ENCODE data around the gene ZSWIM9. TPM values are rescaled to one million over a fixed set of nuclear protein-coding genes. Genes with fewer than 3 reads are reported as not detected.

The ZSWIM9 gene
- total RNA-seq, 1 donor from 2014 or later = 11.7 TPM

DNA sequence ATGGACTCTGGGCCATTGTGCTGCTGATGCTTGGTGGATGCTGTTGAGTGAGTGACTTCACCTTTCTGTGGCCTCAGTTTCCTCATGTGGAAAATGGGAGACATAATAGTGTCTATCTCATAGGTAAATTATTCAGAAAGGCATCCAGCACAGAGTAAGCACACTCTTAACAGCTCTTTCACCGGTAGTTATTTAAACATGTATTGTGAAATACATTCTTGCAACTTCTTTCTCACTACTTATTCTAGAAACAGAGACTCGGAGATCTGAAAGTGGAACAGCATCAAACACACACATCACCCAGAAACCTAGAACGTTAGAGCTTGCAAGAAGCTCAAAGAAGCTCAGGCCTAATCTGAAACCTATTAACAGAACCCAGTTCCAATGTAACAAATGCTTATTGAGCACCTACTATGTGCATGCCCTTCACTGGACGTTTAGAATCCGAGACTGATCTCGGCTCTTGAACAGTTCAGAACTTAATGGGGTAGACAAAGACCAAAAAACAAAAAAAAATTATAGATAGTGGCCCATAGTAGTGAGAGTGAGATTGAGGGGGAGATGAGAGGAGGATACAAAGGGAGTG, 4.1 kb downstream of the ZSWIM9 start:
- TF ChIP-seq, protein P1, sequence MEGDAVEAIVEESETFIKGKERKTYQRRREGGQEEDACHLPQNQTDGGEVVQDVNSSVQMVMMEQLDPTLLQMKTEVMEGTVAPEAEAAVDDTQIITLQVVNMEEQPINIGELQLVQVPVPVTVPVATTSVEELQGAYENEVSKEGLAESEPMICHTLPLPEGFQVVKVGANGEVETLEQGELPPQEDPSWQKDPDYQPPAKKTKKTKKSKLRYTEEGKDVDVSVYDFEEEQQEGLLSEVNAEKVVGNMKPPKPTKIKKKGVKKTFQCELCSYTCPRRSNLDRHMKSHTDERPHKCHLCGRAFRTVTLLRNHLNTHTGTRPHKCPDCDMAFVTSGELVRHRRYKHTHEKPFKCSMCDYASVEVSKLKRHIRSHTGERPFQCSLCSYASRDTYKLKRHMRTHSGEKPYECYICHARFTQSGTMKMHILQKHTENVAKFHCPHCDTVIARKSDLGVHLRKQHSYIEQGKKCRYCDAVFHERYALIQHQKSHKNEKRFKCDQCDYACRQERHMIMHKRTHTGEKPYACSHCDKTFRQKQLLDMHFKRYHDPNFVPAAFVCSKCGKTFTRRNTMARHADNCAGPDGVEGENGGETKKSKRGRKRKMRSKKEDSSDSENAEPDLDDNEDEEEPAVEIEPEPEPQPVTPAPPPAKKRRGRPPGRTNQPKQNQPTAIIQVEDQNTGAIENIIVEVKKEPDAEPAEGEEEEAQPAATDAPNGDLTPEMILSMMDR (IDR thresholded peaks at IDR 0.05; ENCODE audit: unreplicated experiment) = no peak
- H3K9me3 Mint-ChIP-seq = no peaks in the 10 kb centered on the region
- H3K27ac Mint-ChIP-seq = no peak overlapping the region
- no peaks in the 10 kb centered on the region for H3K27me3 Mint-ChIP-seq (ENCODE audit: low read depth)
- H3K4me1 Mint-ChIP-seq = peaks cover 10% of the 10 kb centered on the region
- DNase-seq (ENCODE audit: low spot score in 2 of 2, unreplicated experiment in 2 of 2) = no peak
- no peak overlapping the region for H3K4me3 Mint-ChIP-seq
- H3K36me3 Mint-ChIP-seq = peaks cover 40% of the 10 kb centered on the region

DNA sequence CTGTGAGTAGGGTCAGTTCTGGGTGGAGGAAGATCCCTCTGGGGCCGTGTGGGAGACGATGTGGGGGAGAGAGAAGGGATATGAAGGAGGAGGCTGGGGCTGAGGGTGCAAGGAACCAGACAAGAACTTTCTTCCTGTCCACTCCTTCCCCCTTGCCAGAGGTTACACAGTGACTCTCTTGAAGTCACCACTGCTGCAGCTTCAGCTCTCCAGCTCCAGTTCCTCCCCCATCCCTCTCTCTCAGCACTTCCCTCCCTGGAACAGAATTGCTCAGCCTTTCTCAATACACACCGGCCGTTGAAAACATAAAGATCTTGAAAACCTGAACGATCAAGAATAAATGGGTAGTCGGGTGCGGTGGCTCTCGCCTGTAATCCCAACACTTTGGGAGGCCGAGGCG, 5.1 kb downstream of the ZSWIM9 start:
- Mint-ChIP-seq H3K27me3 (ENCODE audit: low read depth) (no peaks in the 10 kb centered on the region), H3K4me1 (peaks cover 8% of the 10 kb centered on the region), H3K27ac (peak overlapping the region; percentile 40), H3K9me3 (peaks cover 3% of the 10 kb centered on the region), H3K36me3 (peaks cover 49% of the 10 kb centered on the region), H3K4me3 (no peak overlapping the region)
- TF ChIP-seq, protein P1 (IDR thresholded peaks at IDR 0.05; ENCODE audit: unreplicated experiment) = no peak
- no peak for DNase-seq (ENCODE audit: low spot score in 2 of 2, unreplicated experiment in 2 of 2)

DNA sequence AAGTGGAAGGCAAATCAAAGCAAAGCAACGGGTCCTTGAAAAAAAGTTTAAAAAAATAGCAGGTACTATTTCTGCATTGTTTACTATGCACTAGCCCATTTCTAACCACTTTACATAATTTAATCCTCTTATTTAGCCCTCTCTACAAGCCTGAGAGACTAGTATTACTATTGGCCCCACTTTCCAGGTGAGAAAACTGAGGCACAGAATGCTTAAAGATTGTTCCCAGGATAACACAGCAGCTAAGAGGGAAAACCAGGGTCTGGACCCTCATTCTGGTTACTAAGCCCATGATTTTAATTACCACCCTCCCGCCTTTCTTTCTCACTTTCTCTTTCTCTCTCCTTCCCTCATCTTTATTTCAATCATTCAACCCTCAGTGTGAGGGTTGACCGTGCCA, 5.7 kb downstream of the ZSWIM9 start:
- Mint-ChIP-seq H3K27me3 (ENCODE audit: low read depth) (no peaks in the 10 kb centered on the region), H3K4me1 (peaks cover 3% of the 10 kb centered on the region), H3K36me3 (peaks cover 53% of the 10 kb centered on the region), H3K4me3 (no peak overlapping the region), H3K27ac (no peak overlapping the region), H3K9me3 (peaks cover 7% of the 10 kb centered on the region)
- no peak for DNase-seq (ENCODE audit: low spot score in 2 of 2, unreplicated experiment in 2 of 2)
- TF ChIP-seq, protein P1 (IDR thresholded peaks at IDR 0.05; ENCODE audit: unreplicated experiment) = no peak

DNA sequence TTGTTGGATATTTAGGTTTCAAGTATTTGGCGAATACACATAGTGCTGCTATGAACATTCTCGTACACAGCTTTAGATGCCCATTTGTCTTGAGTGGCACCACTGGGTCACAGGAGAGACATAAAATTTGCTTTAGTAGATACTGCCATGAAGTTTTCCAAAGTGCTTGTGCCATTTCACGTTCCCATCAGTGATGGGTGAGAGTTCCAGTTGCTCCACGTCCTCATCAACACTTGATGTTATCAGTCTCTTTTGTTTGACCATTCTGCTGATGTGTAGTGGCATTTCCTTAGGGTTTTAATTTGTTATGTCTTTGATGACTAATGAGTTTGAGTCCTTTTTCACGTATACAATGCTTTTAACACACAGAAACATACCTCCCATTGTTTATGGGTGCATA, 11.0 kb downstream of the ZSWIM9 start:
- Mint-ChIP-seq H3K4me3 (no peak overlapping the region), H3K27ac (no peak overlapping the region)
- TF ChIP-seq, protein P1 (IDR thresholded peaks at IDR 0.05; ENCODE audit: unreplicated experiment) = no peak

DNA sequence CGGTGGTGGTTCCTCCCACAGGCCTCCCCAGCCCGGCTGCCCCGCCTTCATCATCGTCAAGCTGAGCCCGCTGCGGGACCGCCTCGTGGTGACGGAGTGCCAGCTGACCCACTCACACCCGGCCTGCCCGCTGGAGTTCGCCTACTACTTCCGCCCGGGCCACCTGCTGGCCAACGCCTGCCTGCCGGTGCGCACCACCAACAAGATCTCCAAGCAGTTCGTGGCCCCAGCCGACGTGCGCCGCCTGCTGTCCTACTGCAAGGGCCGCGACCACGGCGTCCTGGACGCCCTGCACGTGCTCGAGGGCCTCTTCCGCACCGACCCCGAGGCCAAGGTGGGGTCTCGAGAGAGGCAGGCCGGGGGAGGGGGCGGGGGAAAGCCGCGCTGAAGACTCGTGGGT, 12.0 kb downstream of the ZSWIM9 start:
- H3K27me3 Mint-ChIP-seq (ENCODE audit: low read depth) = no peaks in the 10 kb centered on the region
- H3K4me3 Mint-ChIP-seq = no peak overlapping the region
- no peak overlapping the region for H3K27ac Mint-ChIP-seq
- peaks cover 13% of the 10 kb centered on the region for H3K9me3 Mint-ChIP-seq
- no peaks in the 10 kb centered on the region for H3K4me1 Mint-ChIP-seq
- TF ChIP-seq, protein P1 (IDR thresholded peaks at IDR 0.05; ENCODE audit: unreplicated experiment) = no peak
- no peak for DNase-seq (ENCODE audit: low spot score in 2 of 2, unreplicated experiment in 2 of 2)
- peaks cover 45% of the 10 kb centered on the region for H3K36me3 Mint-ChIP-seq

More for the DNA sequence above, 11.0 kb downstream of the ZSWIM9 start:
- H3K27me3 Mint-ChIP-seq (ENCODE audit: low read depth) = no peaks in the 10 kb centered on the region
- H3K9me3 Mint-ChIP-seq = peaks cover 13% of the 10 kb centered on the region
- no peak for DNase-seq (ENCODE audit: low spot score in 2 of 2, unreplicated experiment in 2 of 2)
- peaks cover 51% of the 10 kb centered on the region for H3K36me3 Mint-ChIP-seq
- no peaks in the 10 kb centered on the region for H3K4me1 Mint-ChIP-seq

DNA sequence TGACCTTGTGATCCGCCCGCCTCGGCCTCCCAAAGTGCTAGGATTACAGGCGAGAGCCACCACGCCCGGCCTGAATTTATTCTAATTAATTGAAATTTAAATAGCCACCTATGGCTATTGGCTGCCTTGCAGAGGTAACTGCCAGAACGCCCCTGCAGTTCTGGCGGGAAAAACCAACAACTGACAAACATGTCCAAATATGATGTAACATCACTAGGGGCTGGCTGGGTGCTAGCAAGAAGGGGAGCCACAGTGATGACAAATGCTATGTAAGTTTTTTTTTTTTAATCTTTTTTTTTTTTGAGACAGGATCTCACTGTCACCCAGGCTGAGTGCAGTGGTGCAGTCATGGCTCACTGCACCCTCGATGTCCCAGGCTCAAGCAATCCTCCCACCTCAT, 12.9 kb downstream of the ZSWIM9 start:
- DNase-seq (ENCODE audit: low spot score in 2 of 2, unreplicated experiment in 2 of 2) = no peak
- Mint-ChIP-seq H3K9me3 (peaks cover 13% of the 10 kb centered on the region), H3K4me3 (no peak overlapping the region), H3K4me1 (no peaks in the 10 kb centered on the region), H3K27ac (no peak overlapping the region), H3K36me3 (peaks cover 47% of the 10 kb centered on the region), H3K27me3 (ENCODE audit: low read depth) (no peaks in the 10 kb centered on the region)
- TF ChIP-seq, protein P1 (IDR thresholded peaks at IDR 0.05; ENCODE audit: unreplicated experiment) = no peak
